GM19035 (cell line): Measurements from ENCODE around the gene IL3.

Source experiments
- ATAC-seq: cut with Tn5 transposase; IDR thresholded peaks from one replicate; pipeline ENCODE4 v1.9.1; 2021; ENCODE audit not compliant: unreplicated experiment

The IL3 gene

GRCh38 chr5:132025403-132025971 lies 35.0 kb upstream of the IL3 start:
- no peak for ATAC-seq

GRCh38 chr5:132026516-132027008 lies 33.9 kb upstream of the IL3 start:
- no peak for ATAC-seq

- ATAC-seq = no peak
Measured at GRCh38 chr5:132027027-132027426, 33.4 kb upstream of the IL3 start.

GRCh38 chr5:132029609-132030330 lies 30.7 kb upstream of the IL3 start:
- ATAC-seq = no peak

GRCh38 chr5:132030610-132031009 lies 29.8 kb upstream of the IL3 start:
- ATAC-seq = no peak

- no peak for ATAC-seq
Measured at GRCh38 chr5:132032196-132032595, 28.3 kb upstream of the IL3 start.

GRCh38 chr5:132033122-132033521 lies 27.3 kb upstream of the IL3 start:
- no peak for ATAC-seq

- ATAC-seq = no peak
Measured at GRCh38 chr5:132037353-132037752, 23.1 kb upstream of the IL3 start.

GRCh38 chr5:132044207-132044606 lies 16.2 kb upstream of the IL3 start:
- ATAC-seq = no peak

GRCh38 chr5:132046880-132047299 lies 13.6 kb upstream of the IL3 start:
- no peak for ATAC-seq

- ATAC-seq = no peak
Measured at GRCh38 chr5:132049093-132049492, 11.4 kb upstream of the IL3 start.

GRCh38 chr5:132049559-132049958 lies 10.9 kb upstream of the IL3 start:
- no peak for ATAC-seq

GRCh38 chr5:132050136-132050535 lies 10.3 kb upstream of the IL3 start:
- no peak for ATAC-seq

- no peak for ATAC-seq
Measured at GRCh38 chr5:132050661-132051552, 9.5 kb upstream of the IL3 start.

GRCh38 chr5:132052520-132052919 lies 7.9 kb upstream of the IL3 start:
- ATAC-seq = no peak

GRCh38 chr5:132053483-132053882 lies 7.0 kb upstream of the IL3 start:
- no peak for ATAC-seq

GRCh38 chr5:132054031-132054696 lies 6.3 kb upstream of the IL3 start:
- no peak for ATAC-seq

GRCh38 chr5:132054697-132055440 lies 5.6 kb upstream of the IL3 start:
- no peak for ATAC-seq

- no peak for ATAC-seq
Measured at GRCh38 chr5:132055441-132055807, 5.0 kb upstream of the IL3 start.

- ATAC-seq = no peak
Measured at GRCh38 chr5:132055808-132056609, 4.4 kb upstream of the IL3 start.
